ENCODE measurements around the gene SRSF1. TPM values are rescaled to one million over a fixed set of nuclear protein-coding genes. Genes with fewer than 3 reads are reported as not detected.
A peak's percentile ranks its signal among the peaks of the same experiment; 100 is the strongest.

SRSF1 gene
- total and polyA plus RNA-seq, 2 of the 4 experiments (the other 2 are of a cell fraction), result 190 to 357 TPM

DNA sequence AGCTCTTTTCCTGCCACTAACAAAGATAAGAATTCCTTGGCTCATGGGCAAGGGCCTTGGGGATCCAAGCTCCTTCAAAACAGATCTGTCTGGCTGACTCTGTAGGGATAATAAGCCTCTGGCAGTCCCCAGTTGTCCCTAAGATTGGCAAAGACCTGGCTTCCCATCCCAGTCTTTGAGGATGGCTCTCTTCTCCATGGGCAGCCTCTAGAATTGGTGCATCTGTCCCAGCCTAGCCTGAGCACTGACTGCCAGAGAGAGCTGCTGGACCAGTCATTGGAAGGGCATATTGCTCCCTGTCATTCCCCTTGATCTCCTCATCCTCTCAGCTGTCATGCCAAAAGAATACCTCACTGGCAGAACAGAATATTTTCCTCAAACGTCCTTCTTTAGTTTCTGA, 38.6 kb downstream of the SRSF1 start:
- no peak overlapping the region for H3K56ac ChIP-seq (ENCODE audit: extremely low read depth, insufficient read depth, low read length)
- dilution Hi-C loops (cut with HindIII; ENCODE audit: low sequenced_read_pairs, unreplicated experiment), result no loop called here
- intact Hi-C loops (cut with micrococcal nuclease), result no loop called here

More for the DNA sequence above, 38.6 kb downstream of the SRSF1 start:
- no peak overlapping the region for H3K4me3 ChIP-seq (ENCODE audit: insufficient read depth, low read depth, low read length)
- no peak overlapping the region for H2AFZ ChIP-seq (replicated peaks; ENCODE audit: low read length, poor library complexity)
- H2BK20ac ChIP-seq (ENCODE audit: low read depth, low read length), result no peak overlapping the region
- no peak for ATAC-seq (ENCODE audit: low read depth)
- no peak overlapping the region for H4K5ac ChIP-seq (ENCODE audit: low read depth, low read length)
- no peak overlapping the region for H3K14ac ChIP-seq (replicated peaks; ENCODE audit: low read depth, low read length)
- H3K27me3 ChIP-seq (ENCODE audit: control insufficient read depth, insufficient read depth, low read length), result no peaks in the 10 kb centered on the region
- peaks cover 3% of the 10 kb centered on the region; the same call in 1 of the 2 replicates for H3K4me1 ChIP-seq (ENCODE audit: control insufficient read depth, insufficient read depth, low read length)
- no peak overlapping the region for H3K4me2 ChIP-seq (ENCODE audit: low read depth, low read length)
- peaks cover 3% of the 10 kb centered on the region; the same call in 1 of the 2 replicates for H3K9me1 ChIP-seq (ENCODE audit: insufficient read depth, low read length)
- peaks cover 0 to 13% of the 10 kb centered on the region in 2 experiments; a peak in 1 of 4 replicates for H3K79me1 ChIP-seq (ENCODE audit: low read depth in 1 of 2, low read length in 2 of 2)
- no peak overlapping the region for H2BK120ac ChIP-seq (ENCODE audit: low read depth, low read length)
- POLR2A ChIA-PET (ENCODE audit: unreplicated experiment), result no interaction called here
- no TSS peak for BruUV-seq (replicated peaks)
- H3K4ac ChIP-seq (ENCODE audit: low read depth, low read length), result no peak overlapping the region
- no peak overlapping the region for H3K23ac ChIP-seq (ENCODE audit: low read depth, low read length)
- WGBS, 2 experiments (ENCODE audit: extremely low coverage in 2 of 2, insufficient read length in 1 of 2), result no CpG with 5 or more reads among the region's 1 CpG
- H4K20me1 ChIP-seq (ENCODE audit: insufficient read depth, low read length), result peaks cover 8% of the 10 kb centered on the region
- DNase-seq, result no peak
- no peaks in the 10 kb centered on the region for H3K9me3 ChIP-seq (ENCODE audit: control insufficient read depth, insufficient read depth, low read length)
- H4K8ac ChIP-seq (ENCODE audit: low read depth in 2 of 2, low read length in 2 of 2), result no peak overlapping the region
- no peak overlapping the region for H3K18ac ChIP-seq (ENCODE audit: low read depth, low read length)
- H2BK5ac ChIP-seq (ENCODE audit: low read depth, low read length, poor library complexity, severe bottlenecking), result no peak overlapping the region
- H3K9ac ChIP-seq (ENCODE audit: low read depth, low read length), result no peak overlapping the region
- H3K36me3 ChIP-seq (ENCODE audit: control insufficient read depth, insufficient read depth, low read length), result peaks cover 7% of the 10 kb centered on the region
- no peak overlapping the region for H2BK15ac ChIP-seq (ENCODE audit: low read depth, low read length)
- no peak overlapping the region for H2AK5ac ChIP-seq (ENCODE audit: low read depth, low read length)
- peak overlapping the region; percentile 79 for H2AK9ac ChIP-seq (replicated peaks; ENCODE audit: low read depth, low read length, poor library complexity)
- H4K91ac ChIP-seq (ENCODE audit: insufficient read depth, low read depth, low read length), result no peak overlapping the region
- TF ChIP-seq NFE2L2 (IDR thresholded peaks at IDR 0.05; ENCODE audit: low read depth, low read length), result no peak
- no peak for TF ChIP-seq MXI1 (IDR thresholded peaks at IDR 0.05; ENCODE audit: borderline replicate concordance, low read depth, low read length)
- no peak for TF ChIP-seq RFX5 (IDR thresholded peaks at IDR 0.05; ENCODE audit: low read depth, low read length)
- TF ChIP-seq BHLHE40 (IDR thresholded peaks at IDR 0.05; ENCODE audit: low read depth, low read length), result no peak
- no peak for TF ChIP-seq RAD21 (IDR thresholded peaks at IDR 0.05; ENCODE audit: low read length)
- no peak for TF ChIP-seq FOS (IDR thresholded peaks at IDR 0.05; ENCODE audit: low read depth, low read length)
- no peak for TF ChIP-seq RCOR1 (IDR thresholded peaks at IDR 0.05; ENCODE audit: insufficient replicate concordance, low read length)
- TF ChIP-seq POLR2A (IDR thresholded peaks at IDR 0.05; ENCODE audit: low read depth, low read length), result no peak
- no peak for TF ChIP-seq SMC3 (IDR thresholded peaks at IDR 0.05; ENCODE audit: low read depth, low read length)
- TF ChIP-seq, protein P1, sequence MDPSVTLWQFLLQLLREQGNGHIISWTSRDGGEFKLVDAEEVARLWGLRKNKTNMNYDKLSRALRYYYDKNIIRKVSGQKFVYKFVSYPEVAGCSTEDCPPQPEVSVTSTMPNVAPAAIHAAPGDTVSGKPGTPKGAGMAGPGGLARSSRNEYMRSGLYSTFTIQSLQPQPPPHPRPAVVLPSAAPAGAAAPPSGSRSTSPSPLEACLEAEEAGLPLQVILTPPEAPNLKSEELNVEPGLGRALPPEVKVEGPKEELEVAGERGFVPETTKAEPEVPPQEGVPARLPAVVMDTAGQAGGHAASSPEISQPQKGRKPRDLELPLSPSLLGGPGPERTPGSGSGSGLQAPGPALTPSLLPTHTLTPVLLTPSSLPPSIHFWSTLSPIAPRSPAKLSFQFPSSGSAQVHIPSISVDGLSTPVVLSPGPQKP (IDR thresholded peaks at IDR 0.05; ENCODE audit: borderline replicate concordance, low read depth, low read length), result no peak
- TF ChIP-seq MAZ (IDR thresholded peaks at IDR 0.05; ENCODE audit: borderline replicate concordance, low read depth, low read length), result no peak
- in situ Hi-C loops (cut with MboI; ENCODE audit: low sequenced_read_pairs), result no loop called here
- H3K27ac ChIP-seq (ENCODE audit: insufficient read depth, low read length), result no peak overlapping the region
- CTCF ChIA-PET, result no interaction called here

Measured in IMR-90 (cell line).